Lower leg skin (tissue), 4 donors: ENCODE results near the gene KIF18B. TPM values are rescaled to one million over a fixed set of nuclear protein-coding genes. Genes with fewer than 3 reads are reported as not detected.

Source experiments
- DNase-seq, 2 donors: peaks; one replicate each; pipeline ENCODE4 v3.0.0-alpha.2; 2019; ENCODE audit warnings: low spot score in 2 of 2
- H3K4me3 ChIP-seq: fragments of 200-600 bp; sonication (generic); 2 replicates; pipeline ENCODE4 v1.5.1; 2017; ENCODE audit warnings: mild to moderate bottlenecking, low read depth; ENCODE audit not compliant: poor library complexity, severe bottlenecking
- CTCF ChIP-seq, 3 donors: fragments of 450-650 bp; IDR thresholded peaks; one replicate each; pipeline ENCODE4 v1.5.1; 2016; ENCODE audit warnings: antibody characterized with exemption in 3 of 3, mild to moderate bottlenecking in 3 of 3, moderate library complexity in 2 of 3
- POLR2A ChIP-seq, 2 donors: fragments of 450-650 bp; IDR thresholded peaks; one replicate each; pipeline ENCODE4 v1.6.1; 2016 to 2017; ENCODE audit warnings: antibody characterized with exemption in 2 of 2, mild to moderate bottlenecking in 1 of 2, moderate library complexity in 1 of 2
- WGBS, 2 donors: methylation state at CpG; one replicate each; pipeline ENCODE4 v1.1.5; 2018; 5-methylcytosine and 5-hydroxymethylcytosine counted together
- intact Hi-C: fragments of 100-400 bp; cut with DNase I; formaldehyde crosslinking; loops from one replicate; pipeline ENCODE4 v1.15.0; 2023; ENCODE audit warnings: low total_unique reads
- total RNA-seq, 4 donors: library from RNA; depleted of rRNA; stranded (reverse); fragments of >200 nt; gene quantifications; one replicate each; pipeline ENCODE4 v1.1.0, GENCODE V29; 2016

Gene KIF18B
- 1 to 10 TPM; 1.0 to 2.4 (median 1.5) TPM for total RNA-seq

- TF ChIP-seq CTCF (IDR thresholded peaks at IDR 0.05), result no peak
- TF ChIP-seq POLR2A (IDR thresholded peaks at IDR 0.05), result no peak
- DNase-seq, result peak; percentile 89 to 97
- intact Hi-C loops, result no loop called here
- 4 to 5% methylated on average over 23 to 26 of the region's 62 CpGs for WGBS, 2 donors
- peak within 1 kb of the TSS; percentile 32 for H3K4me3 ChIP-seq
Measured at GRCh38 chr17:44947461-44948314, at the start of gene KIF18B. Gene KIF18B (minus strand): TSS chr17:44947773. CDS start chr17:44936344, 11,429 bp downstream.

- no peak for DNase-seq
- H3K4me3 ChIP-seq, result no peak overlapping the region
- WGBS, 2 donors, result 75 to 77% methylated on average over 10 of the region's 10 CpGs
- intact Hi-C loops, result no loop called here
- TF ChIP-seq CTCF (IDR thresholded peaks at IDR 0.05) (no peak), POLR2A (IDR thresholded peaks at IDR 0.05) (no peak)
Measured at GRCh38 chr17:44996304-44996703, 48.7 kb upstream of the KIF18B start.

- TF ChIP-seq POLR2A (IDR thresholded peaks at IDR 0.05) (no peak), CTCF (IDR thresholded peaks at IDR 0.05) (no peak)
- intact Hi-C loops, result no loop called here
- 43 to 53% methylated on average over 11 of the region's 11 CpGs for WGBS, 2 donors
- no peak for DNase-seq
- no peak overlapping the region for H3K4me3 ChIP-seq
Measured at GRCh38 chr17:44995436-44996001, 47.9 kb upstream of the KIF18B start.

GRCh38 chr17:44992242-44992939 lies 44.8 kb upstream of the KIF18B start:
- 87 to 92% methylated on average over 5 of the region's 5 CpGs for WGBS, 2 donors
- intact Hi-C loops, result no loop called here
- TF ChIP-seq POLR2A (IDR thresholded peaks at IDR 0.05), result no peak
- TF ChIP-seq CTCF (IDR thresholded peaks at IDR 0.05), result no peak
- no peak overlapping the region for H3K4me3 ChIP-seq
- DNase-seq, result no peak

GRCh38 chr17:44990994-44991393 lies 43.4 kb upstream of the KIF18B start:
- WGBS, 2 donors, result 84 to 90% methylated on average over 10 of the region's 10 CpGs
- TF ChIP-seq POLR2A (IDR thresholded peaks at IDR 0.05) (no peak), CTCF (IDR thresholded peaks at IDR 0.05) (no peak)
- no peak for DNase-seq
- intact Hi-C loops, result no loop called here
- no peak overlapping the region for H3K4me3 ChIP-seq
